GM12865 (cell line): ENCODE data around the gene HSD3B7.

Experiments
- DNase-seq: peaks from one replicate; pipeline ENCODE4 v3.0.0; 2010; ENCODE audit warnings: low read depth
- H3K4me3 ChIP-seq: 2 replicates; pipeline ENCODE4 v1.5.1; 2011; ENCODE audit warnings: mild to moderate bottlenecking, low read depth, low read length, control low read depth
- TF ChIP-seq, protein P1 (sequence below): IDR thresholded peaks from 2 replicates; pipeline ENCODE4 v1.5.1; 2011; ENCODE audit warnings: low read length, control low read depth, low read depth, inconsistent platforms; ENCODE audit not compliant: insufficient read depth; ENCODE audit errors: missing control alignments

Gene HSD3B7

GRCh38 chr16:30951750-30952149 lies 33.3 kb upstream of the HSD3B7 start:
- DNase-seq = no peak
- no peak overlapping the region for H3K4me3 ChIP-seq
- TF ChIP-seq, protein P1, sequence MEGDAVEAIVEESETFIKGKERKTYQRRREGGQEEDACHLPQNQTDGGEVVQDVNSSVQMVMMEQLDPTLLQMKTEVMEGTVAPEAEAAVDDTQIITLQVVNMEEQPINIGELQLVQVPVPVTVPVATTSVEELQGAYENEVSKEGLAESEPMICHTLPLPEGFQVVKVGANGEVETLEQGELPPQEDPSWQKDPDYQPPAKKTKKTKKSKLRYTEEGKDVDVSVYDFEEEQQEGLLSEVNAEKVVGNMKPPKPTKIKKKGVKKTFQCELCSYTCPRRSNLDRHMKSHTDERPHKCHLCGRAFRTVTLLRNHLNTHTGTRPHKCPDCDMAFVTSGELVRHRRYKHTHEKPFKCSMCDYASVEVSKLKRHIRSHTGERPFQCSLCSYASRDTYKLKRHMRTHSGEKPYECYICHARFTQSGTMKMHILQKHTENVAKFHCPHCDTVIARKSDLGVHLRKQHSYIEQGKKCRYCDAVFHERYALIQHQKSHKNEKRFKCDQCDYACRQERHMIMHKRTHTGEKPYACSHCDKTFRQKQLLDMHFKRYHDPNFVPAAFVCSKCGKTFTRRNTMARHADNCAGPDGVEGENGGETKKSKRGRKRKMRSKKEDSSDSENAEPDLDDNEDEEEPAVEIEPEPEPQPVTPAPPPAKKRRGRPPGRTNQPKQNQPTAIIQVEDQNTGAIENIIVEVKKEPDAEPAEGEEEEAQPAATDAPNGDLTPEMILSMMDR = no peak

GRCh38 chr16:30953111-30953510 lies 31.9 kb upstream of the HSD3B7 start:
- DNase-seq = no peak

DNA sequence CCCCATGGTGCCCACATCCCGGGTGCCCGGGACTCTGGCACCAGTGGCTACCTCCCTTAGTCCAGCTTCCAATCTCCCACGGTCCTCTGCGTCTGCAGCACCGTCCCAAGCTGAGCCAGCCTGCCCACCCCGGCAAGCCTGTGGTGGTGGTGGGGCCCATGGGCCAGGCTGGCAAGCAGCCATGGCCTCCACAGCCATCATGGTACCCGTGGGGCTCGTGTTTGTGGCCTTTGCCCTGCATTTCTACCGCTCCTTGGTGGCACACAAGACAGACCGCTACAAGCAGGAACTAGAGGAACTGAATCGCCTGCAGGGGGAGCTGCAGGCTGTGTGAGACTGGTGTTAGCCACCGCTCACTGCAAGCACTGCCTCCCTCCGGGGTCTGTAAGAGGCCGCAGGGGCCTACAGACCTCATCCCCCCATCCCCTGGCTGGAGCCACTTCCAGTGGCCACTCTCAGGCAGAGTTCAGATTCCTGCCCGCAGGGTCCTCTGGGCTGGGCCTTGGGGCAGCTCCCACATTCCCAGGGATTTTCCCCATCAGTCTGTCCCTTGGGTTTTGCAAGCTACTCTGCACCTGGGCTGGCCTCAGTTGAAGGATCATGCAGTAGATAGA lies 31.4 kb upstream of the HSD3B7 start:
- H3K4me3 ChIP-seq = no peak overlapping the region
- TF ChIP-seq, protein P1 = peak; percentile 89
- DNase-seq = peak; percentile 90

More at GRCh38 chr16:30953111-30953510, 31.9 kb upstream of the HSD3B7 start:
- H3K4me3 ChIP-seq = no peak overlapping the region
- TF ChIP-seq, protein P1 = no peak

DNA sequence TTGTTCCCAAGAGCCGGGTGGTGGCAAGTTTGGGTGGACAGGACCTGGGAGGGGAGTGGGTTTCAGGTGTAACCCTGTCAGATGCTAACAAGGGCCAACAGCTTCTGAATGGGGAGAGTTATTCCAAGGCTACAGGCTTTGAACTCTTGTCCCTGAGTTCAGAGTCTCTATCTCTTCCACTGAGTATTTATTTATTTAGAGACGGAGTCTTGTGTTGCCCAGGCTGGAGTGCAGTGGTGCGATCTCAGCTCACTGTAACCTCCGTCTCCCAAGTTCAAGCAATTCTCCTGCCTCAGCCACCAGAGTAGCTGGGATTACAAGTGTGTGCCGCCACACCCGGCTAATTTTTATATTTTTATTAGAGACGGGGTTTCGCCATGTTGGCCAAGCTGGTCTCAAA lies 30.0 kb upstream of the HSD3B7 start:
- no peak for DNase-seq
- no peak overlapping the region for H3K4me3 ChIP-seq
- TF ChIP-seq, protein P1 = no peak

- TF ChIP-seq, protein P1 = peak; percentile 33
- peak; percentile 93 for DNase-seq
- peak overlapping the region; percentile 69 for H3K4me3 ChIP-seq
Observed at GRCh38 chr16:30956601-30957455, 28.2 kb upstream of the HSD3B7 start.

DNA sequence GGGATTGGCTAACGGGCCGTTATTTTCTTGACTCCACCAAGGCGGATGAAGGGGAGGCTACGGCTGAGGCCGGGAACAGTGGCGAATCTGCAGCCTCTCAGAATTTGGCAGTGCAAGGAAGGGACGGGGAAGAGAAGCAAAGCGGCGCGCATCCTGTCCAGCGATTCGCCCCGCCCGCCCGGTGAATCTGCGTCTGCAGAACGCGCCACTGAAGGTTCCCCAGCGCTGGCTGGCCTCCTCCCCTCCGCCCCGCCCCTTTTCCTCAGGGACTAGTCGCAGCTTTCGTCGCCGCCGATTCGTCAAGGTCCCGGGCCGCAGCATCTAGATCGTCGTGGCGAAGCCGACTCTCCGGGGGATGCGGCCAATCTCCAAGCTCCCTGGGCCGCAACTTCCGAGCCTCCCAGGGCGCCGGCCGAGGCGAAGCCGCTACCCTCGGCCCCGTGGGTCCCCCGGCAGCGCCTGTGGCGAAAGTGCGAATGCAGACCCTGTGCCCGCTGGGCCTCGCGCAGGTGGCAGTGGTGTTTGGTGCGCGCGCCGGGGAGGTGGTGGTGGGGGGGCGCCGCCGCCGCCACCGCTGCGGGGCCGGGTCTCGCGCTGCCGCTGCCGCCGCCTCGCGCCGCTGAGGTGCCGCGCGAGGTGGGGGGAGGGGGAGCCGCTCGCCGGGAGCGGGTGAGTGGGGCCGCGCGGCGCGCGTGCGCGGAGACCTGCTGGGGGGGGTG lies 27.4 kb upstream of the HSD3B7 start, which contains the start of gene SETD1A:
SETD1A (plus strand) TSS at position 299 of the 719 bp plus-strand sequence. CDS start 978 bp downstream, outside the sequence.
- TF ChIP-seq, protein P1 = no peak
- DNase-seq = peak; percentile 99
- H3K4me3 ChIP-seq = peak within 1 kb of the TSS; percentile 69
